ENCODE measurements around the gene RMI2. TPM values are rescaled to one million over a fixed set of nuclear protein-coding genes. Genes with fewer than 3 reads are reported as not detected.
A peak's percentile ranks its signal among the peaks of the same experiment; 100 is the strongest.

Gene RMI2
- total and polyA plus RNA-seq, 7 donors: 0.36 to 19.3 (median 2.2) TPM

DNA sequence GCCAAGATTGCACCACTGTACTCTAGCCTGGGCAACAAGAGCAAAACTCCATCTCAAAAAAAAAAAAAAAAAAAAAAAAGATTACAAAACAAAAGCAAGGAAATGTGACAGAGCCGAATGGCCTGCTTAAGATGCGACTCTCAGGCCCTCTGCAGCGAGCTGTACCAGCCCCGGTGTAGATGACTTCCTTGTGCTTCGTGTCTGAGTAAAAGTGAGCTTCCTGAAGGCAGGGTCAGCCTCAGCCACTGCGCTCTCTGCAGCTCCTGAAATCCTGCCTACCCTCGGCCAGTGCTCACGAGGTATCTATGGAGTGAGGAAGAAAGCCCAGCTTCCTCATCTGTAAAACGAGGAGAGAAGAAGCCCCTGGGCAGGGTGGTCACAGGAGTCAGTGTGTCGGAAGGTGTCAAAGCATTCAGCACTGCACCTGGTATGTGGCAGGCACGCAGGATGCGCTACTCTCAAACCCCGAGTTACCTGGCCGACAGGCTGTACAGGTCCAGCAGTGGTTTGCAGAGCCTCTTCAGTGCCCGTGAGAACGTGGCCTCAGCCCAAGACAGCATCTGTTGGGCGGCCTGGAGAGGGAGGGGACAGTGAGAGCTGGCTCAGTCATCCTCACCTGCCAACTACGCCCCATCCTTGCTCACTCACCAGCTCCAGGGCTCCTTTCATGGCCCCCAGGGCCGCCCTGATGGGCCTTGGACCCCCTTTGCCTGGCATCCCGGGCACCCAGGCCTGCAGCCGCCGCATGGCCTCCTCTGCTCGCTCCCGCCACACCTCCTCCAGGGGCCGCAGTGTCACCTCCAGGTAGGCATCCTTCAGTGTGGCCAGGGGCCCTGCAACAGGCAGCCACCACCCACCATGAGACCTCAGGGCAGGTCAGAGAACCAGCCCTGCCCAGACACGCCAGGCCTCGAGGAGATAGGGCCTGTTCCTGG, 44.6 kb downstream of the RMI2 start:
- no peaks in the 10 kb centered on the region for H3K36me3 ChIP-seq
- H3K4me1 ChIP-seq: peaks cover 0 to 6% (median 0%) of the 10 kb centered on the region in 4 donors
- intact Hi-C loops (cut with DNase I): no loop called here
- H3K27me3 ChIP-seq: peaks cover 0 to 5% (median 0%) of the 10 kb centered on the region in 3 donors
- WGBS, 2 donors: 87 to 88% methylated on average over 27 of the region's 27 CpGs
- H3K4me3 ChIP-seq: no peak overlapping the region
- no peaks in the 10 kb centered on the region for H3K9me3 ChIP-seq
- no peak overlapping the region for H3K27ac ChIP-seq
- TF ChIP-seq, protein P1, sequence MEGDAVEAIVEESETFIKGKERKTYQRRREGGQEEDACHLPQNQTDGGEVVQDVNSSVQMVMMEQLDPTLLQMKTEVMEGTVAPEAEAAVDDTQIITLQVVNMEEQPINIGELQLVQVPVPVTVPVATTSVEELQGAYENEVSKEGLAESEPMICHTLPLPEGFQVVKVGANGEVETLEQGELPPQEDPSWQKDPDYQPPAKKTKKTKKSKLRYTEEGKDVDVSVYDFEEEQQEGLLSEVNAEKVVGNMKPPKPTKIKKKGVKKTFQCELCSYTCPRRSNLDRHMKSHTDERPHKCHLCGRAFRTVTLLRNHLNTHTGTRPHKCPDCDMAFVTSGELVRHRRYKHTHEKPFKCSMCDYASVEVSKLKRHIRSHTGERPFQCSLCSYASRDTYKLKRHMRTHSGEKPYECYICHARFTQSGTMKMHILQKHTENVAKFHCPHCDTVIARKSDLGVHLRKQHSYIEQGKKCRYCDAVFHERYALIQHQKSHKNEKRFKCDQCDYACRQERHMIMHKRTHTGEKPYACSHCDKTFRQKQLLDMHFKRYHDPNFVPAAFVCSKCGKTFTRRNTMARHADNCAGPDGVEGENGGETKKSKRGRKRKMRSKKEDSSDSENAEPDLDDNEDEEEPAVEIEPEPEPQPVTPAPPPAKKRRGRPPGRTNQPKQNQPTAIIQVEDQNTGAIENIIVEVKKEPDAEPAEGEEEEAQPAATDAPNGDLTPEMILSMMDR (IDR thresholded peaks at IDR 0.05): no peak
- TF ChIP-seq POLR2AphosphoS5 (IDR thresholded peaks at IDR 0.05) (no peak), EP300 (IDR thresholded peaks at IDR 0.05) (no peak), POLR2A (IDR thresholded peaks at IDR 0.05) (no peak)
- no peak for DNase-seq

DNA sequence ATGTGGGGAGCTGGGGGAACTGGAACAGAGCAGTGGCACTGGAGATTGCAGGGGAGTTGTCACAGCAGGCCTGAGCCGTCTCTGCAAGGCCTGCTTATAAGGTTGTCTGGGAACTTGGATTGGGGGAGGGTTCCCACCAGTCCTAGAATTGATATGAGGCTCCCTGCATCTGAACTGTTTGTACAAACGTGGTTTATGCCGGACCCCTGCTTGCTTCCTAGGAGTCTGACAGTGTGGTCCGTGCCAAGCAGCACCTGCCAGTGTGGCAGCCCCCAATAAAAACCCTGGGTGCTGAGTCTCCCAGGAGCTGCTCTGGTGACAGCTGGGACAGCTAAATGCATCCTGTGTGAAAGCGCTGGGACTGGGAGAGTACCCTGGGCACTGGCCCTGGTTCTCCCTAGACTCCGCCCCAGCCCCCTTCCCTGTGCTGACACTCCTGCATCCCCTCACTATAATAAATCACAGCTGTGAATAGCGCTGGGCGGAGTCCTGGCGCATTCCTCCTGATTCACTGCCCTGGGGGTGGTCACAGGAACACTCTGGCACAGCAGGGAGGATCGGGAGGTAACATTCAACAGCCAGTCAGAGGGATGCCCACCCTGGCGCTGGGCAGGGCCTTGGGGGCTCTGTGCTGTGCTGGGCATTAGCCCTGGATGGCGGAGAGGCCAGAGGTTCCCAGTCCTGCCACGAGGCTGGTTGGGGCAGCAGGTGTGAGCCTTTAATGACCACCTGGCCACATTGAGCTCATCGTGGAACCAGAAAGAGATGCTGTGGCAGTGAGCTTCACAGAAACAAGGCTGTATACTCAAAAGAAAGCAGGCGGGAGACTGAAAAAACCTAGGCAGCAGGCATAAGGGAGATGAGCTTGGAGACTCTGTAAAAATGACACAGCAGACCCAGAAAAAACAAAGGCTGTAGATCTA, 45.6 kb downstream of the RMI2 start:
- WGBS, 2 donors: 59 to 74% methylated on average over 15 of the region's 15 CpGs
- TF ChIP-seq, protein P1 (IDR thresholded peaks at IDR 0.05): no peak
- no peak for TF ChIP-seq POLR2AphosphoS5 (IDR thresholded peaks at IDR 0.05)
- no peak for TF ChIP-seq EP300 (IDR thresholded peaks at IDR 0.05)
- TF ChIP-seq POLR2A (IDR thresholded peaks at IDR 0.05): no peak
- peak; percentile 41 for DNase-seq
- Histone ChIP-seq H3K9me3 (no peaks in the 10 kb centered on the region), H3K27ac (no peak overlapping the region), H3K27me3 (peaks cover 0 to 5% (median 0%) of the 10 kb centered on the region in 3 donors), H3K36me3 (no peaks in the 10 kb centered on the region), H3K4me1 (peaks cover 0 to 6% (median 0%) of the 10 kb centered on the region in 4 donors), H3K4me3 (no peak overlapping the region)
- intact Hi-C loops (cut with DNase I): no loop called here

DNA sequence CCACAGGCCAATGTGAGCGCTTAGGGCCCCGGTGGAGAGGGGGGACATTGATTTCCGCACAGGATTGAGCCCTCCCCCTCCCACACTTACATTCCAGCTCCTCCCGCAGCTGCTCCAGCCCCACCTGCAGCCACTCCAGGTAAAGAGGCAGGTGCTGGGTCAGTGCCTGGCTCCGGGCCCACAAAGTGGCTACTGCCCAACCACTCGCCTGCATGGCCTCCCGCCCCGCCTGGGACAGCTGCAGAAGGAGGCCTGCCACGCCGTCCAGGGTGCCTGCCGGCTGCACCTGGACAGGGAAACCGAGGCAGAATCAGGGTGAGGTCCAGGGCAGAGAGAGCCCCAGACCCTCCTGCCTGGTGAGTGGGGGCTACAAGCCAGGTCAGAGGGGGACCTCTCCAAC, 46.3 kb downstream of the RMI2 start:
- H3K4me1 ChIP-seq: peaks cover 0 to 9% (median 0%) of the 10 kb centered on the region in 4 donors
- H3K4me3 ChIP-seq: no peak overlapping the region
- no peaks in the 10 kb centered on the region for H3K9me3 ChIP-seq
- H3K36me3 ChIP-seq: no peaks in the 10 kb centered on the region
- 22 to 66% methylated on average over 12 of the region's 12 CpGs for WGBS, 2 donors
- intact Hi-C loops (cut with DNase I): no loop called here
- TF ChIP-seq EP300 (IDR thresholded peaks at IDR 0.05) (no peak), POLR2AphosphoS5 (IDR thresholded peaks at IDR 0.05) (no peak), POLR2A (IDR thresholded peaks at IDR 0.05) (no peak)
- TF ChIP-seq, protein P1 (IDR thresholded peaks at IDR 0.05): no peak
- peaks cover 0 to 5% (median 0%) of the 10 kb centered on the region in 3 donors for H3K27me3 ChIP-seq
- peak; percentile 61 for DNase-seq
- no peak overlapping the region for H3K27ac ChIP-seq

DNA sequence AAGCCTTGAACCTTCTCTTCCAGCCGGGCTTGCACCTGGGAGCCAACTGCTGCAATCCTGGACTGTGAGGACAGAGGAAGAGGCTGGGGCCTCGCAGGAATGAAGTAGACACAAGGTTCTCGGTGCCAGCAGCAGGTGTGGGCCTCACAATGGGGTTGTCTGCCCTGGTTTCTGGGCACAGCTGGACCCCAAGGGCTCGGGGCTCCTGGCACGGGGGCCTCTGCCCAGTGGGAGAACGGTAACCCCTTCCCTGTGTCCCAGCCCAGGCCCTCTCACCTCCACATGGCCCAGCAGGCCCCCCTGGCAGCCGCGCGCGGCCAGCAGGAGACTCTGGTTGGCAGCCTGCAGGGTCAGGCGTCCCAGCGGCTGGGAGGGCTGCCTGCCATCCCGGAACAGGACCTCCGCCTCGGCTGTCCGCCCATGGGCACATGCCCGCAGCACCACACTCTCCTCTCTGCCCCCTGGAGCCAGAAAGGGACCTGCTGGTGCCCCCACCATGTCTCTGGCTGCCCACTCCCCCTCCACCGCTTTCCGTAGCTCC, 46.9 kb downstream of the RMI2 start:
- 82 to 85% methylated on average over 19 of the region's 19 CpGs for WGBS, 2 donors
- H3K36me3 ChIP-seq: no peaks in the 10 kb centered on the region
- TF ChIP-seq, protein P1 (IDR thresholded peaks at IDR 0.05): no peak
- TF ChIP-seq EP300 (IDR thresholded peaks at IDR 0.05) (no peak), POLR2A (IDR thresholded peaks at IDR 0.05) (no peak), POLR2AphosphoS5 (IDR thresholded peaks at IDR 0.05) (no peak)
- peaks cover 0 to 4% (median 0%) of the 10 kb centered on the region in 4 donors for H3K4me1 ChIP-seq
- no peak overlapping the region for H3K4me3 ChIP-seq
- H3K9me3 ChIP-seq: no peaks in the 10 kb centered on the region
- peaks cover 0 to 5% (median 0%) of the 10 kb centered on the region in 3 donors for H3K27me3 ChIP-seq
- DNase-seq: peak; percentile 57
- no peak overlapping the region for H3K27ac ChIP-seq
- intact Hi-C loops (cut with DNase I): no loop called here
